Activated naive CD4-positive, alpha-beta T cell treated with anti-CD3 and anti-CD28 coated beads, Interleukin-2, amount 50 U/mL, for 24 hours (primary cell): ENCODE results near the gene NLGN1.

Experiments used
- H3K27ac Mint-ChIP-seq: one replicate; pipeline ENCODE4 v1.8.0; 2021; ENCODE audit warnings: mild to moderate bottlenecking, mixed read lengths
- H3K27me3 Mint-ChIP-seq: one replicate; pipeline ENCODE4 v1.8.0; 2021; ENCODE audit warnings: mixed read lengths
- H3K36me3 Mint-ChIP-seq: one replicate; pipeline ENCODE4 v1.8.0; 2021; ENCODE audit warnings: mixed read lengths
- H3K4me1 Mint-ChIP-seq: one replicate; pipeline ENCODE4 v1.8.0; 2021; ENCODE audit warnings: mixed read lengths
- H3K4me3 Mint-ChIP-seq: one replicate; pipeline ENCODE4 v1.8.0; 2021; ENCODE audit warnings: mild to moderate bottlenecking, mixed read lengths
- H3K9me3 Mint-ChIP-seq: one replicate; pipeline ENCODE4 v1.8.0; 2021; ENCODE audit warnings: mixed read lengths

Gene NLGN1

DNA sequence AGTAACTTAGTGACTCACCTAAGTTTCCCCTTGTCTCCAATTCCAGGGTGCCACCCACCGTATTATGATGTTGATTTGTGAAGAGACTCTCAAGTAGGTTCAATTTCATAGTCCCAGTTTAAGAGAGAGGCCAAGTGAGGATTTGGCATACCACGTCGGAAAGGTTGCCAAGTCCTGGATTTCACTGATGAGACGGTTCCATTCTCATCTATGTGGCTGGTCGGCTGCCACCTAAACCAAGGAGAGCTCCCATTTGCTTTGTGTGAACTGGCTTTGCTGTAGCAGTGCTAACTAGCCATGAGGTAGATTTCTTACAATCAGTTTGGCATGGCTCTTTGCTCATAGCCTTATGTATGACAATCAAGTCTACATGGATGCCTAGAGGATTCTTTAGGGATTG lies 653.6 kb downstream of the NLGN1 start:
- no peaks in the 10 kb centered on the region for H3K9me3 Mint-ChIP-seq
- no peaks in the 10 kb centered on the region for H3K36me3 Mint-ChIP-seq
- no peak overlapping the region for H3K4me3 Mint-ChIP-seq
- H3K27me3 Mint-ChIP-seq, result no peaks in the 10 kb centered on the region
- H3K4me1 Mint-ChIP-seq, result no peaks in the 10 kb centered on the region
- no peak overlapping the region for H3K27ac Mint-ChIP-seq

DNA sequence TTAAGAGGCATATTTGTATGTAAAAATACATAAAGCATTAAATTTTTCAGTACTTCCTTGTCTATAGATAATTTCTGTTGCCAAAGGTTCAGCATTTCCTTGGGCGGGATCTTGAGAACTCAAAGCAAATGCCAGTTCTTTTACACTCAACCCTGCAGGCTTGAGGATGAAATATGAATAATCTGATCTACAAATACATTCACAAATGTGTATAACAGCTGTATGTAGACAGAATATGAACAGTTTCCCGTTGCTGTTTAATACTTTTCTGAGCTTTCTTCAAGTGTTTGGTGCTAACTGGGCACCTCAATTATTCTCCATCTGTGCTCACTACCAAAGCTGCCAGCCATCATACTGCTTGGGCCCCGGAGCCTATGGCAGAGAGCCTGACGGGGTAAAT lies 661.3 kb downstream of the NLGN1 start:
- Mint-ChIP-seq H3K27me3 (no peaks in the 10 kb centered on the region), H3K4me3 (no peak overlapping the region), H3K4me1 (no peaks in the 10 kb centered on the region), H3K9me3 (peaks cover 13% of the 10 kb centered on the region), H3K36me3 (no peaks in the 10 kb centered on the region), H3K27ac (no peak overlapping the region)

GRCh38 chr3:174060431-174060830 lies 662.9 kb downstream of the NLGN1 start:
- no peak overlapping the region for H3K27ac Mint-ChIP-seq

DNA sequence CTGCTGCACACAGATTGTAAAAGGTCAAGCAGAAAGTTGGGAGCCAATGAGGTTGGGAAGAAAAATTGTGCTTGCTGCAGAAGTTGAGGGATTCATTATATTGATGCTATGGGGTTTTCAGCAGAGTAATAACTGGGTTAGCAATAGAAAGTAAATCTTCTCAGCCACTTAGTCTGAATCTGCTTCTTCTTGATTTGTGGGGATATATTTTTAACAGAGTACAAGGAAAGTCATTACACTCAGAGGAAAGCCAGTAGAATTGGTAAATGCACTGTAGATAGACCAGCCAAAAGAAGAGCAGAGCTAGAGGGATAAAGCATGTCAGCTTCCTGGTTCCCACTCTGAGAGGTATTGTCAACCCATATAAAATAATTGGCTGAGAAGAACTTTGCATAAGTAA lies 663.6 kb downstream of the NLGN1 start:
- Mint-ChIP-seq H3K4me3 (no peak overlapping the region), H3K27me3 (no peaks in the 10 kb centered on the region), H3K36me3 (no peaks in the 10 kb centered on the region), H3K27ac (no peak overlapping the region), H3K9me3 (peaks cover 13% of the 10 kb centered on the region), H3K4me1 (no peaks in the 10 kb centered on the region)

More at GRCh38 chr3:174060431-174060830, 662.9 kb downstream of the NLGN1 start:
- no peaks in the 10 kb centered on the region for H3K4me1 Mint-ChIP-seq
- no peaks in the 10 kb centered on the region for H3K27me3 Mint-ChIP-seq
- peaks cover 13% of the 10 kb centered on the region for H3K9me3 Mint-ChIP-seq
- H3K4me3 Mint-ChIP-seq, result no peak overlapping the region
- no peaks in the 10 kb centered on the region for H3K36me3 Mint-ChIP-seq

- Mint-ChIP-seq H3K36me3 (no peaks in the 10 kb centered on the region), H3K4me3 (no peak overlapping the region), H3K27me3 (no peaks in the 10 kb centered on the region), H3K9me3 (peaks cover 13% of the 10 kb centered on the region), H3K4me1 (no peaks in the 10 kb centered on the region), H3K27ac (no peak overlapping the region)
Measured at GRCh38 chr3:174061731-174062130, 664.2 kb downstream of the NLGN1 start.

- no peaks in the 10 kb centered on the region for H3K27me3 Mint-ChIP-seq
- peaks cover 16% of the 10 kb centered on the region for H3K9me3 Mint-ChIP-seq
- no peaks in the 10 kb centered on the region for H3K4me1 Mint-ChIP-seq
- H3K4me3 Mint-ChIP-seq, result no peak overlapping the region
- no peak overlapping the region for H3K27ac Mint-ChIP-seq
- no peaks in the 10 kb centered on the region for H3K36me3 Mint-ChIP-seq
Measured at GRCh38 chr3:174062923-174063322, 665.4 kb downstream of the NLGN1 start.

DNA sequence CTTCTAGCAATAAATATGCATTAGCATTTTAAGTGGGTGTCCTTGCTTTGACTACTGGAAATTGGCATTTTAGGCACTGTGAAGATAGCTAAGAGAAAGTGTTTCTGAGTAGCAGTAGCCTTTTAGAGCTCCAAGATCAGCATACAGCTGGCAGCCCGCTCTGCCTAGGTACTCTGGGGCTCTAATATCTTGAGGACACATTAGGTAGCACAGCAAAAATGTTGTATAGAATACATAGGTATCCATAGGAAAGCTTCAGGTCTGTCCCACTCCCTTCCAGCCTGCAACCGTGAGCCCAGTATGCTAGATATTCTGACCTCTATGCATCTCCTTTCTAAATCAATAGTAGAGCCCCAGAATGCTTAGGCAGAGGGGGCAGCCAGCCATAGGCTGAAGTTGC lies 670.5 kb downstream of the NLGN1 start:
- Mint-ChIP-seq H3K36me3 (no peaks in the 10 kb centered on the region), H3K27me3 (no peaks in the 10 kb centered on the region), H3K9me3 (peaks cover 8% of the 10 kb centered on the region), H3K27ac (no peak overlapping the region), H3K4me3 (no peak overlapping the region), H3K4me1 (no peaks in the 10 kb centered on the region)

DNA sequence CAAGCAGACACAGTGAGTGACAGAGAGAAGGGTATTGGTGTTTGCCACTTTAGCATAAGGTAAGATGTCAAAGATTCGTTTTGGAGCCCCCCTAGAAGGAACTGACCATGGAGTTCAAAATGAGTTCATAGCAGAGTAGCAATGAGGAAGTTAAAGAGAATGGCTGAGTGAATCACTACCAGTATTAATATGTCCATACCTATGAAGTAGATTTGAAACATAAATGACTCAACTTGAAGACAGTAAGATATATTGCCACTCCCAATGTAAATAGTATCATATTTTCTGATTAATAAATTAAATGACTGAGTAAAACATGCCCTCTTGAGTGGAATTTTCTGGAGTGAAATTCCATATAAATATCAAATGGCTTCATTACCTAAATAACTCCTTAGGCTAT lies 675.1 kb downstream of the NLGN1 start:
- H3K4me3 Mint-ChIP-seq, result no peak overlapping the region

GRCh38 chr3:174083706-174084105 lies 686.2 kb downstream of the NLGN1 start:
- H3K27me3 Mint-ChIP-seq, result no peaks in the 10 kb centered on the region
- H3K4me1 Mint-ChIP-seq, result no peaks in the 10 kb centered on the region
- H3K36me3 Mint-ChIP-seq, result no peaks in the 10 kb centered on the region
- H3K4me3 Mint-ChIP-seq, result no peak overlapping the region
- H3K9me3 Mint-ChIP-seq, result peaks cover 5% of the 10 kb centered on the region
- no peak overlapping the region for H3K27ac Mint-ChIP-seq

More for the DNA sequence above, 675.1 kb downstream of the NLGN1 start:
- Mint-ChIP-seq H3K9me3 (no peaks in the 10 kb centered on the region), H3K36me3 (no peaks in the 10 kb centered on the region), H3K4me1 (no peaks in the 10 kb centered on the region), H3K27ac (no peak overlapping the region), H3K27me3 (no peaks in the 10 kb centered on the region)

DNA sequence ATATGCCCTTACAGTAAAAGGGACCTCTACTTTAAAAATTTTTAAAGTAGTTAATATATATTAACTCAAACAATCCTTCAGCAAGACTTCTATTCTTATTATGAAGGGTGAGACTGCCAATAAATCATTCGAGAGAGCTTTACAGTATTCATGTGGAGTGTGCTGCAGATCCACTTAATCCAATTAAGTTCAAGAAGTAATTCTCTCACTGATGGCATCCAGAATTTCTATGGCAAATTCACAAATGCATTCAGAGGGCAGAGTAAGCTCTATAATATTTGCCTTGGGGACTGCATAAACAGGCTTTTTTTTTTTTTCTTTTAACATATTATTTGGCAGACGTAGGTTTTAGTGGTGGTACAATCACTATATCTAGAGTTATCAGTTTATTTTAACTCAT lies 692.0 kb downstream of the NLGN1 start:
- Mint-ChIP-seq H3K4me1 (no peaks in the 10 kb centered on the region), H3K27me3 (no peaks in the 10 kb centered on the region), H3K9me3 (no peaks in the 10 kb centered on the region), H3K36me3 (no peaks in the 10 kb centered on the region), H3K4me3 (no peak overlapping the region), H3K27ac (no peak overlapping the region)

DNA sequence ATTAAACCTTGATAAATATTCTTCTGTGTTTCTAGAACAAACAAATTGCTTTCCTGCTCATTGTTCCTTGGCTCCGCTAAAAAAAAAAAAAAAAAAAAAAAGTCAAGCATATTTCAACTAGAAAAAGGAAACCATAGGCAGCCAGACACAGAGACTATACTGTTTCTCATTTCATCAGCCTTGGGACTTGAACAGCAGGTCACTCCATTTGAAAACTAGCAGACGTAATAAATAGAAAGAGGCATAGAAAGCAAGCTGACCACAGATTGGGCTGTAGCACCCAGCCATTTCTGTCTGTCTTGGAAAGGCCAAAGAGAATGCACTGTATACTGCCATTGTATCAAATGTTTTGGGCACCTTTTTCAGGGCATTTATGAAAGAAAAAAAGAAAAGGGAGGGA lies 697.1 kb downstream of the NLGN1 start:
- Mint-ChIP-seq H3K27me3 (no peaks in the 10 kb centered on the region), H3K9me3 (peaks cover 4% of the 10 kb centered on the region), H3K4me3 (no peak overlapping the region), H3K27ac (no peak overlapping the region), H3K4me1 (no peaks in the 10 kb centered on the region), H3K36me3 (no peaks in the 10 kb centered on the region)

DNA sequence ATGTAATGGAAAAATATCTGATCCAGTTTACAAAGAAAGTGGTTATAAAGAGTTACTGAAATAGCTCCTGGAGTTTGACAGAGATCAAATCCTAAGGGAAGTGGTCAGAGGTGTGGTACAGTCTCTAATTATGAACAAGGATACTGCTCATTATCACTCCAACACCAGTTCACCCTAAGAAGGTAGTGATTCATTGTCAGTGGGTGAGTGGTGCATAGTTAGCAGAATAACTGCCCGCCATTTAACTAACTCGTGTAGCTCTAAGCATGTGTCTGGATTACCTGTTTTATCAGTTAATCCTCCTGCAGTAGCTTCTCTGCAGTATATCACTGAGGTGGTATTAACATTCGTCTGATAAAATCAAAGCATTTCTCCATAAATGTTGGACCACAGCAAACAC lies 700.1 kb downstream of the NLGN1 start:
- Mint-ChIP-seq H3K4me3 (no peak overlapping the region), H3K27me3 (no peaks in the 10 kb centered on the region), H3K4me1 (no peaks in the 10 kb centered on the region), H3K36me3 (no peaks in the 10 kb centered on the region), H3K9me3 (peaks cover 11% of the 10 kb centered on the region), H3K27ac (no peak overlapping the region)

DNA sequence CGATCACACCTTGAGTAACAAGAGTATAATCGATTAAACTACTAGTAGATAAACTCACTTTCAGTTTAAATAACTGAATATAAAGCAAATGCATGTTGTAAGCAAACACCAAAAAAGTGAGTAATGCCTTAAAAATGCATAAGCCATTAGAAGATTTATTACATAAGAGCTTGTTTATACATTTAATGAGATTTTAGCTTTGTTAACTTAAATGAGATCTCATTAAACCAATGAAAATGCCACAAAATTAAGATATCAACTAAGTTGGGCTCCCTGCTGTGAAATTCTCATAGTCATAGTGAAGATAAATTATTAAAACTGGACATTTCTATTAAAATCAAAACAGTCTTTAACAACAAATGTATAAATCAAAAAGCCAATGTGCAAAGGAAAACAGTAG lies 701.2 kb downstream of the NLGN1 start:
- Mint-ChIP-seq H3K27ac (no peak overlapping the region), H3K27me3 (no peaks in the 10 kb centered on the region), H3K9me3 (peaks cover 11% of the 10 kb centered on the region), H3K36me3 (no peaks in the 10 kb centered on the region), H3K4me3 (no peak overlapping the region), H3K4me1 (no peaks in the 10 kb centered on the region)

DNA sequence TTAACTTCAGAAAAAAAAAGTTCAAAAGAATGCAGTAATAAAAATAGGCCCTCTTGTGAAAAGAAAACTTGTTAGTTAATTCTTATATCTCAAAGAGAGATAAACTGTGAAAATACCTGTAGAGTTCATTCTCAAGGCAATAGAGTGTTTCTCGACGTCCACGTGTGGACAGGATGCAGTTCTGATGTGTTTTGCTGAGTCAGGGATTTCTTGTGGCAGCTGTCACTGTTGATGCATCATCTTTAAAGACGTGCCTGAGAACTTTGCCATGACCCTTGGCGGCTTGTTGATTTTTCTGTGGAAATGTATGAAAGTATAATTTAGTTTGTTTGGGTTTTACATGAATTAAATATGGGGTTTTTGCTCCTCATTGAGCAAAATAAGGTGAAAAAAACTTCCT lies 702.2 kb downstream of the NLGN1 start:
- H3K27ac Mint-ChIP-seq, result no peak overlapping the region
- no peak overlapping the region for H3K4me3 Mint-ChIP-seq
- peaks cover 13% of the 10 kb centered on the region for H3K9me3 Mint-ChIP-seq
- H3K36me3 Mint-ChIP-seq, result no peaks in the 10 kb centered on the region
- no peaks in the 10 kb centered on the region for H3K27me3 Mint-ChIP-seq
- H3K4me1 Mint-ChIP-seq, result no peaks in the 10 kb centered on the region

- H3K4me1 Mint-ChIP-seq, result no peaks in the 10 kb centered on the region
- no peaks in the 10 kb centered on the region for H3K36me3 Mint-ChIP-seq
- no peak overlapping the region for H3K4me3 Mint-ChIP-seq
- H3K9me3 Mint-ChIP-seq, result peaks cover 18% of the 10 kb centered on the region
- H3K27me3 Mint-ChIP-seq, result no peaks in the 10 kb centered on the region
- no peak overlapping the region for H3K27ac Mint-ChIP-seq
Measured at GRCh38 chr3:174100744-174101143, 703.2 kb downstream of the NLGN1 start.

DNA sequence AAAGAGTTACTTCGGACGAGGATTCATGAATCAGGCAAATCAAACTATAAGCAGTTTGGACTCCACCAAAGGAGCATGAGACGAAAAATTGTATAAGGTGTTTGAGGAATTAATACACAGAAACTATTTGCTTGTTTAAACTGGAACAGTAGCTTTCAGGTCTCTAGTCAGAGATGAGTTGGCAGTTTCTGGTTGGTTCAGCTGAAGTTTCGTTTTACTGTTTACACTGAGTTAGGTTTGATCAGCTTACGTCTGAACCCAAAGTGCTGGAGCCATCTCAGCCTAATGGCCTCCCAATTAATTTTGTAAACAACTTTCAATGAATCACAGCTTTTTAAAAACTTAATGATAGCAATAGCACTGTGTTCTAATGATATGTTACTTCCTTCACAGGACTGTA lies 703.7 kb downstream of the NLGN1 start:
- Mint-ChIP-seq H3K27ac (no peak overlapping the region), H3K4me3 (no peak overlapping the region), H3K27me3 (no peaks in the 10 kb centered on the region), H3K4me1 (no peaks in the 10 kb centered on the region), H3K36me3 (no peaks in the 10 kb centered on the region), H3K9me3 (peaks cover 18% of the 10 kb centered on the region)

GRCh38 chr3:174102274-174102673 lies 704.7 kb downstream of the NLGN1 start:
- Mint-ChIP-seq H3K4me1 (no peaks in the 10 kb centered on the region), H3K9me3 (peaks cover 18% of the 10 kb centered on the region), H3K27me3 (no peaks in the 10 kb centered on the region), H3K27ac (no peak overlapping the region), H3K36me3 (no peaks in the 10 kb centered on the region), H3K4me3 (no peak overlapping the region)
